H9 (cell line): Measurements from ENCODE around the gene LRP3. TPM values are rescaled to one million over a fixed set of nuclear protein-coding genes. Genes with fewer than 3 reads are reported as not detected.

ENCODE experiments used
- DNase-seq: peaks from one replicate; pipeline ENCODE4 v3.0.0-alpha.2; 2017
- H2AFZ ChIP-seq: one replicate; pipeline ENCODE4 v1.6.1; 2013; ENCODE audit warnings: mild to moderate bottlenecking, low read length, control low read depth, moderate library complexity
- H2AK5ac ChIP-seq: 2 replicates; pipeline ENCODE4 v1.6.1; 2013; ENCODE audit warnings: low read length, control low read depth, mixed read lengths; ENCODE audit not compliant: insufficient read length
- H2BK120ac ChIP-seq: one replicate; pipeline ENCODE4 v1.6.1; 2013; ENCODE audit warnings: low read depth, mild to moderate bottlenecking, low read length, control low read depth, inconsistent platforms; ENCODE audit not compliant: poor library complexity, severe bottlenecking
- H2BK12ac ChIP-seq: 2 replicates; pipeline ENCODE4 v1.6.1; 2013; ENCODE audit warnings: low read length, control low read depth, mixed read lengths, low read depth; ENCODE audit not compliant: insufficient read length
- H2BK15ac ChIP-seq: 2 replicates; pipeline ENCODE4 v1.6.1; 2013; ENCODE audit warnings: low read depth, low read length, control low read depth
- H2BK20ac ChIP-seq: one replicate; pipeline ENCODE4 v1.6.1; 2013; ENCODE audit warnings: low read depth, mild to moderate bottlenecking, low read length, control low read depth, inconsistent platforms; ENCODE audit not compliant: poor library complexity, severe bottlenecking
- H2BK5ac ChIP-seq: 2 replicates; pipeline ENCODE4 v1.6.1; 2013; ENCODE audit warnings: low read length, control low read depth, mixed read lengths; ENCODE audit not compliant: insufficient read length
- H3K14ac ChIP-seq: 2 replicates; pipeline ENCODE4 v1.6.1; 2013; ENCODE audit warnings: low read length, control low read depth; ENCODE audit not compliant: insufficient read depth
- H3K18ac ChIP-seq: 2 replicates; pipeline ENCODE4 v1.6.1; 2013; ENCODE audit warnings: low read depth, mild to moderate bottlenecking, mixed read lengths, low read length, control low read depth; ENCODE audit not compliant: insufficient read length
- H3K23ac ChIP-seq: 2 replicates; pipeline ENCODE4 v1.6.1; 2013; ENCODE audit warnings: low read length, control low read depth, mixed read lengths, low read depth; ENCODE audit not compliant: insufficient read length
- H3K23me2 ChIP-seq: 2 replicates; pipeline ENCODE4 v1.6.1; 2013; ENCODE audit warnings: low read depth, mild to moderate bottlenecking, mixed read lengths, low read length, control low read depth; ENCODE audit not compliant: insufficient read length, poor library complexity, severe bottlenecking
- H3K27ac ChIP-seq: 2 replicates; pipeline ENCODE4 v1.5.1; 2013; ENCODE audit warnings: low read length, control low read depth, mixed read lengths, low read depth; ENCODE audit not compliant: insufficient read length
- H3K27me3 ChIP-seq: 2 replicates; pipeline ENCODE4 v1.6.1; 2013; ENCODE audit warnings: low read length, control low read depth, inconsistent platforms; ENCODE audit not compliant: insufficient read depth
- H3K4ac ChIP-seq: 2 replicates; pipeline ENCODE4 v1.6.1; 2013; ENCODE audit warnings: low read depth, mild to moderate bottlenecking, control low read depth, inconsistent platforms, low read length, moderate library complexity
- H3K4me1 ChIP-seq: 2 replicates; pipeline ENCODE4 v1.6.1; 2013; ENCODE audit warnings: low read length, control low read depth, inconsistent platforms; ENCODE audit not compliant: insufficient read depth
- H3K4me2 ChIP-seq: 2 replicates; pipeline ENCODE4 v1.6.1; 2013; ENCODE audit warnings: low read length, control low read depth, mixed read lengths; ENCODE audit not compliant: insufficient read length, insufficient read depth
- H3K56ac ChIP-seq: 2 replicates; pipeline ENCODE4 v1.6.1; 2013; ENCODE audit warnings: low read depth, mild to moderate bottlenecking, mixed read lengths, low read length, control low read depth; ENCODE audit not compliant: insufficient read length
- H3K79me1 ChIP-seq: 2 replicates; pipeline ENCODE4 v1.6.1; 2013; ENCODE audit warnings: low read depth, mild to moderate bottlenecking, moderate library complexity, low read length, control low read depth, inconsistent platforms; ENCODE audit not compliant: insufficient read depth, poor library complexity, severe bottlenecking
- H3K79me2 ChIP-seq: 2 replicates; pipeline ENCODE4 v1.6.1; 2013; ENCODE audit warnings: low read length, control low read depth, inconsistent platforms; ENCODE audit not compliant: insufficient read depth
- H3K9ac ChIP-seq: 2 replicates; pipeline ENCODE4 v1.6.1; 2013; ENCODE audit warnings: low read length, control low read depth, mixed read lengths; ENCODE audit not compliant: insufficient read length; ENCODE audit errors: extremely low read depth
- H3K9me3 ChIP-seq: one replicate; pipeline ENCODE4 v1.6.1; 2013; ENCODE audit warnings: low read depth, low read length, inconsistent platforms; ENCODE audit not compliant: control insufficient read depth
- H3T11ph ChIP-seq: one replicate; pipeline ENCODE4 v1.6.1; 2013; ENCODE audit warnings: mild to moderate bottlenecking, low read length, control low read depth, inconsistent platforms
- H4K20me1 ChIP-seq: one replicate; pipeline ENCODE4 v1.6.1; 2013; ENCODE audit not compliant: control insufficient read depth, insufficient read length, insufficient read depth
- H4K5ac ChIP-seq: 2 replicates; pipeline ENCODE4 v1.6.1; 2013; ENCODE audit warnings: low read depth, mild to moderate bottlenecking, mixed read lengths, low read length, control low read depth; ENCODE audit not compliant: insufficient read length
- H4K8ac ChIP-seq: replicated peaks from 2 replicates; pipeline ENCODE4 v1.6.1; 2013; ENCODE audit warnings: low read length, control low read depth, mixed read lengths, low read depth; ENCODE audit not compliant: insufficient read length
- H4K91ac ChIP-seq: 2 replicates; pipeline ENCODE4 v1.6.1; 2013; ENCODE audit warnings: low read depth, mild to moderate bottlenecking, moderate library complexity, mixed read lengths, low read length, control low read depth; ENCODE audit not compliant: insufficient read length
- H3K27ac Mint-ChIP-seq, 3 experiments: 2 replicates in 2 of 3; 3 replicates in 1 of 3; pipeline ENCODE4 v1.8.0; 2020 to 2021; ENCODE audit warnings: mixed read lengths in 3 of 3, mild to moderate bottlenecking in 1 of 3, moderate library complexity in 1 of 3
- H3K27me3 Mint-ChIP-seq: 2 replicates; pipeline ENCODE4 v1.8.0; 2021; ENCODE audit warnings: low read depth, mild to moderate bottlenecking, moderate library complexity, mixed read lengths
- H3K36me3 Mint-ChIP-seq, 3 experiments: 2 replicates in 2 of 3; 3 replicates in 1 of 3; pipeline ENCODE4 v1.8.0; 2020 to 2021; ENCODE audit warnings: low read depth in 3 of 3, mixed read lengths in 3 of 3; ENCODE audit not compliant: insufficient read depth in 1 of 3
- H3K4me1 Mint-ChIP-seq, 2 experiments: 2 replicates each; pipeline ENCODE4 v1.8.0; 2020; ENCODE audit warnings: mixed read lengths in 2 of 2
- H3K4me3 Mint-ChIP-seq, 2 experiments: 2 replicates in 1 of 2; 3 replicates in 1 of 2; pipeline ENCODE4 v1.8.0; 2020 to 2021; ENCODE audit warnings: mild to moderate bottlenecking in 2 of 2, mixed read lengths in 2 of 2, moderate library complexity in 1 of 2
- H3K9me3 Mint-ChIP-seq, 2 experiments: 2 replicates in 1 of 2; 3 replicates in 1 of 2; pipeline ENCODE4 v1.8.0; 2020; ENCODE audit warnings: mild to moderate bottlenecking in 2 of 2, mixed read lengths in 2 of 2, moderate library complexity in 1 of 2
- CTCF ChIP-seq: fragments of 200-600 bp; sonication (generic); conservative IDR thresholded peaks from 3 replicates; pipeline ENCODE4 v1.8.0; 2021; ENCODE audit warnings: antibody characterized with exemption, mild to moderate bottlenecking
- WGBS: extraction: QIAGEN DNeasy Blood & Tissue Kit; methylation state at CpG from one replicate; pipeline ENCODE4 v1.1.7; 2013; ENCODE audit warnings: missing lambda C conversion rate, low lambda C conversion rate, mixed read lengths; ENCODE audit not compliant: insufficient read length; ENCODE audit errors: extremely low coverage; 5-methylcytosine and 5-hydroxymethylcytosine counted together
- total RNA-seq: library from RNA; stranded (reverse); gene quantifications from 2 replicates; pipeline ENCODE4 v1.2.1, GENCODE V29; 2021

Gene LRP3
- total RNA-seq, 1 experiment from 2014 or later, result 29.2 TPM

GRCh38 chr19:33250500-33250899 is 56.4 kb downstream of the LRP3 start:
- Histone ChIP-seq H4K20me1 (no peaks in the 10 kb centered on the region), H4K8ac (no peak overlapping the region), H3K18ac (no peak overlapping the region), H2BK5ac (no peak overlapping the region), H4K91ac (no peak overlapping the region), H2BK15ac (no peak overlapping the region), H3K4ac (no peak overlapping the region), H2BK20ac (no peak overlapping the region), H3T11ph (no peak overlapping the region), H2AK5ac (no peak overlapping the region), H3K9me3 (no peaks in the 10 kb centered on the region), H3K4me1 (no peaks in the 10 kb centered on the region), H3K23ac (no peak overlapping the region), H3K56ac (no peak overlapping the region), H3K23me2 (no peaks in the 10 kb centered on the region), H3K4me2 (no peak overlapping the region), H2BK120ac (no peak overlapping the region), H3K27me3 (no peaks in the 10 kb centered on the region), H3K79me2 (no peaks in the 10 kb centered on the region), H3K14ac (no peak overlapping the region), H3K79me1 (no peaks in the 10 kb centered on the region), H3K9ac (no peak overlapping the region), H2BK12ac (no peak overlapping the region), H3K27ac (no peak overlapping the region), H2AFZ (no peak overlapping the region), H4K5ac (no peak overlapping the region)
- Mint-ChIP-seq H3K9me3 (peaks cover 2 to 3% of the 10 kb centered on the region in 2 experiments; a peak in 2 of 5 replicates), H3K27ac (no peak overlapping the region), H3K27me3 (peaks cover 3% of the 10 kb centered on the region), H3K4me3 (no peak overlapping the region), H3K4me1 (peaks cover 0 to 3% of the 10 kb centered on the region in 2 experiments; a peak in 1 of 4 replicates), H3K36me3 (no peaks in the 10 kb centered on the region; a peak in 1 of 7 replicates)
- WGBS, result no CpG with 5 or more reads among the region's 1 CpG
- DNase-seq, result no peak
- TF ChIP-seq CTCF, result no peak
